Calu3 (cell line): ENCODE measurements around the gene DPP6. TPM values are rescaled to one million over a fixed set of nuclear protein-coding genes. Genes with fewer than 3 reads are reported as not detected.

Experiments
- BruUV-seq: library from RNA; stranded (reverse); fragments of 400-500 nt; replicated peaks from 2 replicates; lab custom pipeline; 2021; lab: Mats Ljungman, UMichigan
- CTCF ChIA-PET: fragments of 300-600 bp; sonication (Branson Sonifier 250); formaldehyde crosslinking; loops from one replicate; lab custom pipeline; 2022; ENCODE audit warnings: antibody characterized with exemption; lab: Charles Lee
- DNase-seq: peaks from one replicate; pipeline ENCODE4 v3.0.0; 2022
- H3K27ac Mint-ChIP-seq: one replicate; pipeline ENCODE4 v1.8.0; 2022; ENCODE audit warnings: mixed read lengths; ENCODE audit not compliant: unreplicated experiment
- H3K27me3 Mint-ChIP-seq: one replicate; pipeline ENCODE4 v1.8.0; 2022; ENCODE audit warnings: mixed read lengths; ENCODE audit not compliant: unreplicated experiment
- H3K36me3 Mint-ChIP-seq: one replicate; pipeline ENCODE4 v1.8.0; 2022; ENCODE audit warnings: mild to moderate bottlenecking, moderate library complexity, mixed read lengths; ENCODE audit not compliant: insufficient read depth, unreplicated experiment
- H3K4me1 Mint-ChIP-seq: one replicate; pipeline ENCODE4 v1.8.0; 2022; ENCODE audit warnings: mild to moderate bottlenecking, low read depth, mixed read lengths; ENCODE audit not compliant: unreplicated experiment
- H3K4me3 Mint-ChIP-seq: one replicate; pipeline ENCODE4 v1.8.0; 2022; ENCODE audit warnings: mild to moderate bottlenecking, low read depth, moderate library complexity, mixed read lengths; ENCODE audit not compliant: unreplicated experiment
- H3K9me3 Mint-ChIP-seq: one replicate; pipeline ENCODE4 v1.8.0; 2022; ENCODE audit warnings: low read depth, mixed read lengths; ENCODE audit not compliant: unreplicated experiment
- CTCF ChIP-seq: fragments of 200-600 bp; IDR thresholded peaks from one replicate; pipeline ENCODE4 v1.8.0; 2022; ENCODE audit warnings: antibody characterized with exemption; ENCODE audit not compliant: unreplicated experiment
- intact Hi-C: fragments of 100-400 bp; cut with micrococcal nuclease; formaldehyde crosslinking; loops from one replicate; pipeline ENCODE4 v1.10.0; 2022; ENCODE audit not compliant: unreplicated experiment
- total RNA-seq: library from RNA; stranded (reverse); gene quantifications from 2 replicates; pipeline ENCODE4 v1.2.3, GENCODE V29; 2022

The DPP6 gene
- total RNA-seq, 1 experiment from 2014 or later: not detected

- Mint-ChIP-seq H3K36me3 (no peaks in the 10 kb centered on the region), H3K27ac (no peak overlapping the region), H3K27me3 (no peaks in the 10 kb centered on the region), H3K4me3 (no peak overlapping the region), H3K4me1 (no peaks in the 10 kb centered on the region), H3K9me3 (peaks cover 12% of the 10 kb centered on the region)
- intact Hi-C loops: no loop called here
- CTCF ChIA-PET: interaction anchor here (0.6 kb wide), 1 partner anchor 1472 kb away, joined by 3 read pairs; no protein-coding TSS in a partner anchor
- TF ChIP-seq CTCF: no peak
- DNase-seq: no peak
- no TSS peak for BruUV-seq
These were observed 286.7 kb downstream of the DPP6 start for GRCh38 chr7:154338701-154339506.

GRCh38 chr7:154342971-154343633, 290.9 kb downstream of the DPP6 start:
- no peak overlapping the region for H3K4me3 Mint-ChIP-seq
- peaks cover 9% of the 10 kb centered on the region for H3K9me3 Mint-ChIP-seq
- no peaks in the 10 kb centered on the region for H3K4me1 Mint-ChIP-seq
- CTCF ChIA-PET: no interaction called here
- TF ChIP-seq CTCF: no peak
- intact Hi-C loops: no loop called here
- BruUV-seq: no TSS peak
- no peaks in the 10 kb centered on the region for H3K36me3 Mint-ChIP-seq
- DNase-seq: no peak
- H3K27ac Mint-ChIP-seq: no peak overlapping the region
- no peaks in the 10 kb centered on the region for H3K27me3 Mint-ChIP-seq

- no peak for DNase-seq
- H3K4me3 Mint-ChIP-seq: no peak overlapping the region
These were observed 291.7 kb downstream of the DPP6 start for GRCh38 chr7:154343778-154344412.

More at GRCh38 chr7:154343778-154344412, 291.7 kb downstream of the DPP6 start:
- no peak for TF ChIP-seq CTCF
- Mint-ChIP-seq H3K36me3 (no peaks in the 10 kb centered on the region), H3K9me3 (peaks cover 11% of the 10 kb centered on the region), H3K4me1 (no peaks in the 10 kb centered on the region), H3K27me3 (no peaks in the 10 kb centered on the region), H3K27ac (no peak overlapping the region)
- CTCF ChIA-PET: no interaction called here
- intact Hi-C loops: no loop called here
- no TSS peak for BruUV-seq
